ENCODE data around the gene TPRG1L. TPM values are rescaled to one million over a fixed set of nuclear protein-coding genes. Genes with fewer than 3 reads are reported as not detected.

Gene TPRG1L
- total and polyA plus RNA-seq, 8 donors = 27.3 to 42.9 (median 32.2) TPM

- H3K27ac ChIP-seq = no peak overlapping the region
- peaks cover 27 to 44% of the 10 kb centered on the region in 2 donors for H3K4me1 ChIP-seq
- ATAC-seq (peak; percentile 2), DNase-seq (no peak)
- H3K9me3 ChIP-seq = no peaks in the 10 kb centered on the region
- H3K27me3 ChIP-seq = peaks cover 0 to 38% of the 10 kb centered on the region in 2 donors
- H3K36me3 ChIP-seq = no peaks in the 10 kb centered on the region
- no peak overlapping the region for H3K4me3 ChIP-seq
- no peak for TF ChIP-seq CTCF (IDR thresholded peaks at IDR 0.05)
- intact Hi-C loops (cut with DNase I) = no loop called here
Measured at GRCh38 chr1:3609016-3609768, 15.6 kb upstream of the TPRG1L start.

DNA sequence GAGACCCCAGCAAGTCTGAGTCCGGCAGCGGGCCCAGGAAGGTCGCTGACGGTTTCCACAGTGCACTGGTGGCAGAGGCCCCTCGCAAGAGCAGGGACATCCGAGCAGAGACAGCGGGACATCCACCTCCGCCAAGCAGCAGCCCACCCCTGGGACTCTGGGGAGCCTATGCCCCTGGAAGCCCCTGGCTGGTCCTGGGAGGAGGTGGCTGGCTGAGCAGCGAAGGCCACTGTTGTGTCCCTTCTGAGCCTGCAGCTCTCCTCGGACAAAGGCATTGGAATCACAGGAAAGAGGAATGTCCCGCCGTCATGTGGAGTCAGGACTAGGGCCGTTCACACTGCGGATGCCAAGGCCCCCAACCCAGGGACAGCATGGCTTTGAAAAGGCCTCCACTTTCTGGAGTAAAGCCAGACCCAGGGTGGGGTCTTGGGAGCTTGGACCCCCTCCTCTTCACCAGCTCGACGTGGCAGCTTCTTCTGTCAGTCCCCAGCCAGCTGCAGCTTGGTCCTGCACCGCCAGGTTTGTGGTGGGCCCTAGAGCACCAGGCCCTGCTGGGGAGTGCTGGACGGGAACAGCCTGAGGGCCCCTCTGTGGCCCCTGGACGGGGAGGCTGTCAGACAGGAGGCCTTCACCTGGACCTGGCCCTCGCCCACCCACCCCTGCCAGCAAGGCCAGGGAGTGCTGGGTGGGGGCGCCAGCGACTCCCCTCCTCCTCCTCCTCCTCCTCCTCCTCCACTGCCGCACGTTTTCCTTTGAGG lies 14.9 kb upstream of the TPRG1L start:
- Histone ChIP-seq H3K9me3 (no peaks in the 10 kb centered on the region), H3K36me3 (no peaks in the 10 kb centered on the region), H3K4me3 (peak overlapping the region; percentile 50 to 57), H3K27me3 (peaks cover 0 to 38% of the 10 kb centered on the region in 2 donors), H3K27ac (no peak overlapping the region), H3K4me1 (peaks cover 27 to 52% of the 10 kb centered on the region in 2 donors)
- intact Hi-C loops (cut with DNase I) = no loop called here
- DNase-seq (no peak), ATAC-seq (no peak)
- no peak for TF ChIP-seq CTCF (IDR thresholded peaks at IDR 0.05)

GRCh38 chr1:3610527-3611169 lies 14.2 kb upstream of the TPRG1L start:
- peak in 2 of 4 donors; percentile 84 to 85 for DNase-seq
- Histone ChIP-seq H3K27ac (no peak overlapping the region), H3K4me1 (peaks cover 27 to 59% of the 10 kb centered on the region in 2 donors), H3K9me3 (no peaks in the 10 kb centered on the region), H3K36me3 (no peaks in the 10 kb centered on the region), H3K4me3 (peak overlapping the region; percentile 50 to 57), H3K27me3 (peaks cover 0 to 38% of the 10 kb centered on the region in 2 donors)
- no peak for TF ChIP-seq CTCF (IDR thresholded peaks at IDR 0.05)
- ATAC-seq = no peak
- intact Hi-C loops (cut with DNase I) = no loop called here

- Histone ChIP-seq H3K4me1 (peaks cover 27 to 60% of the 10 kb centered on the region in 2 donors), H3K9me3 (no peaks in the 10 kb centered on the region), H3K4me3 (peak within 1 kb of the TSS; percentile 50 to 57), H3K36me3 (no peaks in the 10 kb centered on the region), H3K27me3 (peaks cover 0 to 38% of the 10 kb centered on the region in 2 donors), H3K27ac (peak within 1 kb of the TSS in 1 of 2 donors; percentile 59)
- intact Hi-C loops (cut with DNase I) = no loop called here
- ATAC-seq (peak; percentile 83), DNase-seq (peak; percentile 79 to 95 (median 92))
- no peak for TF ChIP-seq CTCF (IDR thresholded peaks at IDR 0.05)
Measured at GRCh38 chr1:3611170-3612019, 13.4 kb upstream of the TPRG1L start, which contains the start of gene MEGF6. TSS of gene MEGF6 (minus strand) at chr1:3611508. CDS start at chr1:3611268, 240 bp downstream.
